Measurements from ENCODE around the gene PRKCA.

- TF ChIP-seq ZC3H10 (CRISPR knock-in tag; IDR thresholded peaks at IDR 0.05) = no peak
- TF ChIP-seq CSDC2 (CRISPR knock-in tag; IDR thresholded peaks at IDR 0.05) = no peak
- TF ChIP-seq ESRRG (CRISPR knock-in tag; IDR thresholded peaks at IDR 0.05) = no peak
- TF ChIP-seq CREB5 (CRISPR knock-in tag; IDR thresholded peaks at IDR 0.05; ENCODE audit: low read depth) = no peak
- TF ChIP-seq ZNF565 (CRISPR knock-in tag; conservative IDR thresholded peaks at IDR 0.05; ENCODE audit: low read depth) = no peak
- TF ChIP-seq RARB (CRISPR knock-in tag; IDR thresholded peaks at IDR 0.05) = no peak
- TF ChIP-seq OSR1 (CRISPR knock-in tag; IDR thresholded peaks at IDR 0.05) = no peak
- TF ChIP-seq TSHZ2 (CRISPR knock-in tag; IDR thresholded peaks at IDR 0.05) = no peak
- TF ChIP-seq PPARA (CRISPR knock-in tag; IDR thresholded peaks at IDR 0.05; ENCODE audit: borderline replicate concordance) = no peak
- TF ChIP-seq, protein P1, sequence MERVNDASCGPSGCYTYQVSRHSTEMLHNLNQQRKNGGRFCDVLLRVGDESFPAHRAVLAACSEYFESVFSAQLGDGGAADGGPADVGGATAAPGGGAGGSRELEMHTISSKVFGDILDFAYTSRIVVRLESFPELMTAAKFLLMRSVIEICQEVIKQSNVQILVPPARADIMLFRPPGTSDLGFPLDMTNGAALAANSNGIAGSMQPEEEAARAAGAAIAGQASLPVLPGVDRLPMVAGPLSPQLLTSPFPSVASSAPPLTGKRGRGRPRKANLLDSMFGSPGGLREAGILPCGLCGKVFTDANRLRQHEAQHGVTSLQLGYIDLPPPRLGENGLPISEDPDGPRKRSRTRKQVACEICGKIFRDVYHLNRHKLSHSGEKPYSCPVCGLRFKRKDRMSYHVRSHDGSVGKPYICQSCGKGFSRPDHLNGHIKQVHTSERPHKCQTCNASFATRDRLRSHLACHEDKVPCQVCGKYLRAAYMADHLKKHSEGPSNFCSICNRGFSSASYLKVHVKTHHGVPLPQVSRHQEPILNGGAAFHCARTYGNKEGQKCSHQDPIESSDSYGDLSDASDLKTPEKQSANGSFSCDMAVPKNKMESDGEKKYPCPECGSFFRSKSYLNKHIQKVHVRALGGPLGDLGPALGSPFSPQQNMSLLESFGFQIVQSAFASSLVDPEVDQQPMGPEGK (CRISPR knock-in tag; IDR thresholded peaks at IDR 0.05; ENCODE audit: borderline replicate concordance) = no peak
Observed at GRCh38 chr17:66580184-66580955, 278.0 kb downstream of the PRKCA start.
